Sciatic nerve (tissue), 2 donors: ENCODE results near the gene VTI1A. TPM values are rescaled to one million over a fixed set of nuclear protein-coding genes. Genes with fewer than 3 reads are reported as not detected.
"Not testable (repeated sequence)": the region's sequence is repeated elsewhere in the genome, so short reads cannot be mapped to it uniquely, and the experiment has no call there.

ENCODE experiments used
- ATAC-seq: fragments of 200-7000 bp; cut with Tn5 transposase; one replicate; pipeline ENCODE4 v1.9.1; 2020; ENCODE audit warnings: mild to moderate bottlenecking, moderate library complexity
- DNase-seq: peaks from one replicate; pipeline ENCODE4 v3.0.0-alpha.2; 2020; ENCODE audit warnings: low spot score
- intact Hi-C: fragments of 100-400 bp; cut with DNase I; formaldehyde crosslinking; loops from one replicate; pipeline ENCODE4 v1.14.2; 2022
- microRNA-seq: library from miRNA; unstranded; fragments of <30 nt; microRNA quantifications from one replicate; pipeline ENCODE4 v1.2.0, GENCODE V29; 2020
- total RNA-seq: library from RNA; stranded (reverse); fragmentation: NEBNext Ultra II Directional; extraction: Animal tissue kit (Norgen Biotek cat#: 25700); gene quantifications from one replicate; pipeline ENCODE4 v1.2.1, GENCODE V29; 2021
- donor health status: DM: no; HTN: no; CAD: no.
- donor health status: DM: no; HTN: no; CAD: no.

The VTI1A gene
- total RNA-seq, 1 donor from 2014 or later, result 44.0 TPM

GRCh38 chr10:112844681-112845544, 397.9 kb downstream of the VTI1A start:
- intact Hi-C loops, result no loop called here
- DNase-seq (no peak), ATAC-seq (no peak)

- DNase-seq (no peak), ATAC-seq (no peak)
These were observed 400.8 kb downstream of the VTI1A start for GRCh38 chr10:112847778-112848177.

GRCh38 chr10:112848228-112848627, 401.2 kb downstream of the VTI1A start:
- intact Hi-C loops, result no loop called here
- no peak for ATAC-seq
- DNase-seq, result no peak

More at GRCh38 chr10:112847778-112848177, 400.8 kb downstream of the VTI1A start:
- intact Hi-C loops, result no loop called here

GRCh38 chr10:112848868-112849430, 401.9 kb downstream of the VTI1A start:
- intact Hi-C loops, result no loop called here
- ATAC-seq, result no peak

GRCh38 chr10:112849546-112849945, 402.5 kb downstream of the VTI1A start:
- DNase-seq, result no peak
- intact Hi-C loops, result no loop called here
- no peak for ATAC-seq

More at GRCh38 chr10:112848868-112849430, 401.9 kb downstream of the VTI1A start:
- no peak for DNase-seq

GRCh38 chr10:112851181-112851580, 404.2 kb downstream of the VTI1A start:
- ATAC-seq (no peak), DNase-seq (no peak)
- intact Hi-C loops, result no loop called here

- ATAC-seq (no peak), DNase-seq (no peak)
- intact Hi-C loops, result no loop called here
These were observed 404.7 kb downstream of the VTI1A start for GRCh38 chr10:112851588-112852211.

GRCh38 chr10:112852306-112852705, 405.3 kb downstream of the VTI1A start:
- ATAC-seq (peak; percentile 83), DNase-seq (no peak)
- intact Hi-C loops, result no loop called here

GRCh38 chr10:112855134-112855533, 408.1 kb downstream of the VTI1A start:
- DNase-seq (no peak), ATAC-seq (no peak)
- intact Hi-C loops, result no loop called here

- DNase-seq (no peak), ATAC-seq (no peak)
- intact Hi-C loops, result no loop called here
These were observed 410.5 kb downstream of the VTI1A start for GRCh38 chr10:112857493-112857892.

- intact Hi-C loops, result no loop called here
- ATAC-seq (no peak), DNase-seq (no peak)
These were observed 412.1 kb downstream of the VTI1A start for GRCh38 chr10:112858986-112859651.

- no peak for DNase-seq
- intact Hi-C loops, result no loop called here
These were observed 412.8 kb downstream of the VTI1A start for GRCh38 chr10:112859793-112860192.

GRCh38 chr10:112863461-112863860, 416.4 kb downstream of the VTI1A start:
- ATAC-seq, intact Hi-C loops, DNase-seq: not testable (repeated sequence)

More at GRCh38 chr10:112859793-112860192, 412.8 kb downstream of the VTI1A start:
- no peak for ATAC-seq

Small RNAs within 50 kb of the gene (microRNA-seq; reads per million reads assigned to microRNA genes)
- not detected for gene MIR4295

Other genes starting within 250 kb of the VTI1A start
- gene TECTB, start 163.8 kb upstream of the VTI1A start, total RNA-seq, result not detected
- 11.3 TPM for gene ACSL5, start 73.1 kb upstream of the VTI1A start, total RNA-seq
- 30.4 TPM for gene ZDHHC6, start 301 bp upstream of the VTI1A start, total RNA-seq